ENCODE results near the gene NT5C.
A peak's percentile ranks its signal among the peaks of the same experiment; 100 is the strongest.
"Not testable (repeated sequence)": the region's sequence is repeated elsewhere in the genome, so short reads cannot be mapped to it uniquely, and the experiment has no call there.

NT5C gene

GRCh38 chr17:75159196-75160031 lies 27.9 kb upstream of the NT5C start:
- H3K36me3 ChIP-seq (ENCODE audit: low read depth) = no peaks in the 10 kb centered on the region
- DNase-seq (ENCODE audit: low spot score) = peak; percentile 75
- no peak for TF ChIP-seq CTCF (IDR thresholded peaks at IDR 0.05; ENCODE audit: poor library complexity, severe bottlenecking)

GRCh38 chr17:75158480-75158879 lies 26.9 kb upstream of the NT5C start:
- H3K27me3 ChIP-seq (ENCODE audit: insufficient read depth, poor library complexity, severe bottlenecking); H3K9me3 ChIP-seq (ENCODE audit: severe bottlenecking); H3K36me3 ChIP-seq (ENCODE audit: low read depth); ATAC-seq (ENCODE audit: low read depth); H3K4me3 ChIP-seq (ENCODE audit: severe bottlenecking): not testable (repeated sequence)
- Histone ChIP-seq H3K27ac (ENCODE audit: poor library complexity, severe bottlenecking) (peak overlapping the region; percentile 88), H3K4me1 (ENCODE audit: insufficient read depth, poor library complexity, severe bottlenecking) (peaks cover 27% of the 10 kb centered on the region)
- DNase-seq (ENCODE audit: low spot score) = peak; percentile 12

More at GRCh38 chr17:75159196-75160031, 27.9 kb upstream of the NT5C start:
- H3K9me3 ChIP-seq (ENCODE audit: severe bottlenecking) = no peaks in the 10 kb centered on the region
- peak overlapping the region; percentile 88 for H3K27ac ChIP-seq (ENCODE audit: poor library complexity, severe bottlenecking)
- peak; percentile 78 for ATAC-seq (ENCODE audit: low read depth)
- no peak overlapping the region for H3K4me3 ChIP-seq (ENCODE audit: severe bottlenecking)
- no peaks in the 10 kb centered on the region for H3K27me3 ChIP-seq (ENCODE audit: insufficient read depth, poor library complexity, severe bottlenecking)
- peaks cover 27% of the 10 kb centered on the region for H3K4me1 ChIP-seq (ENCODE audit: insufficient read depth, poor library complexity, severe bottlenecking)

- DNase-seq (ENCODE audit: low spot score) = peak; percentile 29
- no peak for ATAC-seq (ENCODE audit: low read depth)
- peaks cover 41% of the 10 kb centered on the region for H3K4me1 ChIP-seq (ENCODE audit: insufficient read depth, poor library complexity, severe bottlenecking)
- no peaks in the 10 kb centered on the region for H3K9me3 ChIP-seq (ENCODE audit: severe bottlenecking)
- TF ChIP-seq CTCF (IDR thresholded peaks at IDR 0.05; ENCODE audit: poor library complexity, severe bottlenecking) = no peak
- peaks cover 18% of the 10 kb centered on the region for H3K36me3 ChIP-seq (ENCODE audit: low read depth)
- H3K4me3 ChIP-seq (ENCODE audit: severe bottlenecking) = no peak overlapping the region
- no peaks in the 10 kb centered on the region for H3K27me3 ChIP-seq (ENCODE audit: insufficient read depth, poor library complexity, severe bottlenecking)
- H3K27ac ChIP-seq (ENCODE audit: poor library complexity, severe bottlenecking) = peak overlapping the region; percentile 88
Observed at GRCh38 chr17:75155191-75155601, 23.7 kb upstream of the NT5C start.

GRCh38 chr17:75154195-75155106 lies 22.9 kb upstream of the NT5C start, which contains the start of gene JPT1:
TSS of gene JPT1 (minus strand) at chr17:75154512. CDS start at chr17:75154397, 115 bp downstream.
- Histone ChIP-seq H3K9me3 (ENCODE audit: severe bottlenecking) (no peaks in the 10 kb centered on the region), H3K36me3 (ENCODE audit: low read depth) (peaks cover 23% of the 10 kb centered on the region)

More at GRCh38 chr17:75154195-75155106, 22.9 kb upstream of the NT5C start, which contains the start of gene JPT1:
- TF ChIP-seq CTCF (IDR thresholded peaks at IDR 0.05; ENCODE audit: poor library complexity, severe bottlenecking) = no peak
- H3K27me3 ChIP-seq (ENCODE audit: insufficient read depth, poor library complexity, severe bottlenecking) = no peaks in the 10 kb centered on the region
- DNase-seq (ENCODE audit: low spot score) (peak; percentile 99), ATAC-seq (ENCODE audit: low read depth) (peak; percentile 90)
- peak within 1 kb of the TSS; percentile 92 for H3K4me3 ChIP-seq (ENCODE audit: severe bottlenecking)
- peak within 1 kb of the TSS; percentile 88 for H3K27ac ChIP-seq (ENCODE audit: poor library complexity, severe bottlenecking)
- H3K4me1 ChIP-seq (ENCODE audit: insufficient read depth, poor library complexity, severe bottlenecking) = peaks cover 35% of the 10 kb centered on the region
